GM06990 (cell line): ENCODE results near the gene LBH.

Source experiments
- DNase-seq: peaks from one replicate; pipeline ENCODE4 v3.0.0-alpha.2; 2011; ENCODE audit not compliant: insufficient read length; ENCODE audit errors: extremely low read depth
- H3K27me3 ChIP-seq: replicated peaks from 2 replicates; pipeline ENCODE4 v1.6.0; 2011; ENCODE audit warnings: low read length; ENCODE audit not compliant: control insufficient read depth, insufficient read depth
- H3K36me3 ChIP-seq: 2 replicates; pipeline ENCODE4 v1.5.1; 2011; ENCODE audit warnings: low read length; ENCODE audit not compliant: control insufficient read depth, insufficient read depth
- H3K4me3 ChIP-seq: replicated peaks from 2 replicates; pipeline ENCODE4 v1.5.1; 2011; ENCODE audit warnings: low read depth, mild to moderate bottlenecking, control low read depth, low read length
- TF ChIP-seq, protein P1 (sequence below): IDR thresholded peaks from 2 replicates; pipeline ENCODE4 v1.5.1; 2011; ENCODE audit warnings: low read length, control low read depth, mild to moderate bottlenecking, inconsistent platforms; ENCODE audit not compliant: insufficient read depth, poor library complexity, severe bottlenecking

The LBH gene

DNA sequence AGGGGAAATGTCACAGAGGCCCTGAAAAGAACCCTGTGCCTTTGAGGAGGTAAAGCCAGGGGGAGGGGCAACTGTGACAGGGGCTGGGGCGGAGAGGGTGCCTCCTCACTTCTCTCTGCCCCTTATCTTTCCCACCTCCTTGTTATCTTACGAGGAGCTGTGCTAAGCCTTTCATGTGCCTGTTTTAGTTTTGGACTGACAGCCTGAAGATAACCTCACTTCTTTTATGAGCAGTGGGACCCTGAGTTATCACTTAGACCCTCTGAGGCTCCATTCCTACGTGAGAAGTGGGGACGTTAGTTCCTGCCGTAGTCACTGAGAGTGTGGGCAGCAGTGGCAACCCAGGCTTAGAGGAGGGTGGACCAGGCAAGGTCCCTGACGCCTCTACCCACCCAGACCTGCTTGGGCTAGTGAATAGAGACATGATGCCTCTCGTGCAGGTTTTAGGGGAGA lies 39.5 kb upstream of the LBH start:
- TF ChIP-seq, protein P1, sequence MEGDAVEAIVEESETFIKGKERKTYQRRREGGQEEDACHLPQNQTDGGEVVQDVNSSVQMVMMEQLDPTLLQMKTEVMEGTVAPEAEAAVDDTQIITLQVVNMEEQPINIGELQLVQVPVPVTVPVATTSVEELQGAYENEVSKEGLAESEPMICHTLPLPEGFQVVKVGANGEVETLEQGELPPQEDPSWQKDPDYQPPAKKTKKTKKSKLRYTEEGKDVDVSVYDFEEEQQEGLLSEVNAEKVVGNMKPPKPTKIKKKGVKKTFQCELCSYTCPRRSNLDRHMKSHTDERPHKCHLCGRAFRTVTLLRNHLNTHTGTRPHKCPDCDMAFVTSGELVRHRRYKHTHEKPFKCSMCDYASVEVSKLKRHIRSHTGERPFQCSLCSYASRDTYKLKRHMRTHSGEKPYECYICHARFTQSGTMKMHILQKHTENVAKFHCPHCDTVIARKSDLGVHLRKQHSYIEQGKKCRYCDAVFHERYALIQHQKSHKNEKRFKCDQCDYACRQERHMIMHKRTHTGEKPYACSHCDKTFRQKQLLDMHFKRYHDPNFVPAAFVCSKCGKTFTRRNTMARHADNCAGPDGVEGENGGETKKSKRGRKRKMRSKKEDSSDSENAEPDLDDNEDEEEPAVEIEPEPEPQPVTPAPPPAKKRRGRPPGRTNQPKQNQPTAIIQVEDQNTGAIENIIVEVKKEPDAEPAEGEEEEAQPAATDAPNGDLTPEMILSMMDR, result no peak

DNA sequence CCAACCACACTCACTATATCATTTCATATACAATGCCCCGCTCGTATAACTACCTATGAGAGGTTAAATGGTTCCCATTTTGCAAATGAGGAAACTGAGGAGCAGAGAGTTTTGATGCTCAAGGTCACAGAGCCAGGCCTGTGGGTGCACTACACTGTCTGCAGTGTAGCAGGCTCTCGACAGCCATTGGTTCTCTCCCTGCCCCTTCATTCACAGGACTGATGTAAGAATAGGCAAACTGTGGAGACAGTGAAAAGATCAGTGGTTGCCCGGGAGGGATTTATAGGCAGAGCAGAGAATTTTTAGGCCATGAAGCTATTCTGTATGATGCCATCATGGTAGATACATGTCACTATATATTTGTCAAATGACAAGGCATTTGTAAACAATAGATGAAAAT lies 39.0 kb upstream of the LBH start:
- no peaks in the 10 kb centered on the region for H3K36me3 ChIP-seq
- no peaks in the 10 kb centered on the region for H3K27me3 ChIP-seq
- TF ChIP-seq, protein P1, result no peak
- DNase-seq, result no peak
- H3K4me3 ChIP-seq, result no peak overlapping the region

More for the DNA sequence above, 39.5 kb upstream of the LBH start:
- Histone ChIP-seq H3K27me3 (no peaks in the 10 kb centered on the region), H3K36me3 (no peaks in the 10 kb centered on the region), H3K4me3 (no peak overlapping the region)
- DNase-seq, result no peak

DNA sequence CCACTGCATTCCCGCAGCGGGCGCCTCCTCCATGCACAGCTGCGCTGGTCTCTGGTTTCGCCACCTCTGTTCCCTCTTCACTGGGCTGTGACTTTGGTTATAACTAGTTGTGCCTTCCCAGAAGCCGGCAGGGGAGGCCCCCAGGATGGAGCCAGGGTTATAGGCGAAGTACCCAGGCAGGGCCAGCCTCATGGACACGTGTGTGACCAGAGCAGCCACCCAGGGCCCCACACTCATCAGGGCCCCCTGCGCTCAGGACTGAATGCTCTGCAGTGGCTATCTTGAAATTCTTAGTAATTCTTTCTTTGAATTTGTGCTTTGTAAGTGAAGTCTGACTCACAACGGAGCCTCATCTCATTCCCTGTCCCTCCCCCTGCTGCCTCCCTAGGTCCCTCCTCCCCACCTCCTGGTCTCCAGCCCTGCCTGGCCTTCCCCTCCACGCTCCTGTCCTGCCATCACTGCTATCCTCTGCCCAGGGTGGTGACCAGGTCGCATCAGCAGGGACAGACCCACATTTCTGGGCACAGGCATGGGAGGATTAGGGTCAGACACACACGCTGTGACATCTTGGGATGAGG lies 38.1 kb upstream of the LBH start:
- Histone ChIP-seq H3K27me3 (no peaks in the 10 kb centered on the region), H3K4me3 (no peak overlapping the region), H3K36me3 (no peaks in the 10 kb centered on the region)
- TF ChIP-seq, protein P1, result no peak
- no peak for DNase-seq

DNA sequence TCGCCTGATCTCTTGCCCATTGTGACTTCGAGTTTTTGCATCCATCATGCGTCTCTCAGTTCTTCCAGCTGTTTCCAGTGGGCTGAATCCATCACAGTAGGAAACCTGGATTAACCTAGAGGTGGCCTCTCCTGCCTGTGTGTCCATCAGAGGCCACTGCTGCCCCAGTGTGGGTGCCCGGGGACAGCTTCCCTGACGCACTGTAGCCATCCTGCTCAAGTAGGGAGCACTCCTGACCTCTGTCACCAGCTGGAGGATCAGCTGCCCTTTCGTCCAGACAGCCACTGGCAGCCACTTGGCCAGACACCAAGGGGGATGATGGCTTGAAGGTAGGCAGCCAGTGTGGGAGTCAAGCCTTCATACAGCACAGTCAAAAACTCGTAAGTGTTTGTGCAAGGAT lies 36.9 kb upstream of the LBH start:
- no peak for DNase-seq
- no peaks in the 10 kb centered on the region for H3K36me3 ChIP-seq
- TF ChIP-seq, protein P1, result no peak
- no peak overlapping the region for H3K4me3 ChIP-seq
- no peaks in the 10 kb centered on the region for H3K27me3 ChIP-seq

DNA sequence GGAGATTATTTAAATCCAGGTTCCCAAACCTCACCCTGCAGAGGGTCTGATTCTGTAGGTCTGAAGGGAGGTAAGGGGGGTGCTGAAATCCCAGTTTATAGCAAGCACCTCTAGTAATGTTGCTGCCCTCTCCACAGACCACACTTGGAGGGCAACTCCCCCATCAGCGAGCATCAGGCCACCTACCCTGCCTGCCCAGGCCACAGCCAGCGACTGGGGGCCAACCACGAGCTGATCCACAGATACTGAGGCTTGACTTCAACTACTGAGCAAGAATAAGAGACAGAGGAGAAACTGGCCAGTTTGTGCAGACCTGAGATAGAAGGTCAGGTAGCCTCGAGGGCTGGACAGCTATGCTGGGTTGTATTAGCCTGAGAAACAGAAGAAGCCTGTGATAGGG lies 36.3 kb upstream of the LBH start:
- H3K4me3 ChIP-seq, result no peak overlapping the region
- no peaks in the 10 kb centered on the region for H3K27me3 ChIP-seq
- no peak for DNase-seq
- TF ChIP-seq, protein P1, result no peak
- no peaks in the 10 kb centered on the region for H3K36me3 ChIP-seq
